H1 (cell line): ENCODE results near the gene GIGYF2. TPM values are rescaled to one million over a fixed set of nuclear protein-coding genes. Genes with fewer than 3 reads are reported as not detected.

ENCODE experiments used
- CTCF ChIA-PET: fragments of 300-600 bp; sonication (Branson Sonifier 250); formaldehyde crosslinking; loops from one replicate; lab custom pipeline; 2021; ENCODE audit not compliant: partially characterized antibody; lab: Charles Lee
- POLR2A ChIA-PET: fragments of 300-600 bp; sonication (Branson Sonifier 250); formaldehyde crosslinking; loops from one replicate; lab custom pipeline; 2021; ENCODE audit warnings: inconsistent platforms; ENCODE audit not compliant: partially characterized antibody; lab: Charles Lee
- DNase-seq, 2 experiments: peaks; one replicate each; pipeline versions ENCODE4 v3.0.0 to v3.0.0-alpha.2; 2010 to 2022; ENCODE audit warnings: low spot score in 2 of 2, low read depth in 1 of 2, mixed read lengths in 1 of 2
- FAIRE-seq: peaks from 2 replicates; lab custom pipeline; 2011; peaks lifted over from hg19 to GRCh38; lab: Jason Lieb, UNC
- H2AFZ ChIP-seq: 2 replicates; pipeline ENCODE4 v1.8.1; 2012; ENCODE audit warnings: low read length, inconsistent platforms
- H2AK5ac ChIP-seq: 2 replicates; pipeline ENCODE4 v1.6.1; 2013; ENCODE audit warnings: low read depth, low read length
- H2BK120ac ChIP-seq: replicated peaks from 2 replicates; pipeline ENCODE3; 2013; ENCODE audit warnings: low read depth, low read length, inconsistent platforms
- H2BK12ac ChIP-seq: 2 replicates; pipeline ENCODE4 v1.6.1; 2013; ENCODE audit warnings: low read depth, low read length
- H2BK15ac ChIP-seq: 2 replicates; pipeline ENCODE4 v1.6.1; 2013; ENCODE audit warnings: low read length
- H2BK20ac ChIP-seq: 2 replicates; pipeline ENCODE4 v1.6.1; 2013; ENCODE audit warnings: low read length
- H2BK5ac ChIP-seq: 2 replicates; pipeline ENCODE4 v1.6.1; 2013; ENCODE audit warnings: low read depth, low read length
- H3K14ac ChIP-seq: 2 replicates; pipeline ENCODE4 v1.6.1; 2013; ENCODE audit warnings: inconsistent platforms; ENCODE audit not compliant: insufficient read length
- H3K18ac ChIP-seq: 2 replicates; pipeline ENCODE4 v1.6.1; 2013; ENCODE audit warnings: low read length; ENCODE audit errors: extremely low read depth
- H3K23ac ChIP-seq: 2 replicates; pipeline ENCODE4 v1.6.1; 2013; ENCODE audit warnings: inconsistent platforms; ENCODE audit not compliant: insufficient read length
- H3K23me2 ChIP-seq: 2 replicates; pipeline ENCODE4 v1.6.1; 2013; ENCODE audit warnings: low read depth, low read length
- H3K27ac ChIP-seq: 2 replicates; pipeline ENCODE4 v1.6.1; 2011; ENCODE audit warnings: low read depth, low read length, inconsistent platforms
- H3K27me3 ChIP-seq, 4 experiments: replicated peaks in 1 of 4; 1 replicate in 1 of 4; 2 replicates in 3 of 4; pipeline versions ENCODE4 v1.6.1 to v1.8.1; 2011 to 2013; ENCODE audit warnings: low read length in 3 of 4, mild to moderate bottlenecking in 3 of 4, inconsistent platforms in 2 of 4, mixed read lengths in 2 of 4, moderate library complexity in 1 of 4; ENCODE audit not compliant: control insufficient read depth in 3 of 4, insufficient read depth in 3 of 4; ENCODE audit errors: extremely low read depth in 1 of 4
- H3K36me3 ChIP-seq, 4 experiments: 2 replicates each; pipeline versions ENCODE4 v1.6.1 to v1.8.1; 2011 to 2013; ENCODE audit warnings: mild to moderate bottlenecking in 4 of 4, low read length in 3 of 4, moderate library complexity in 2 of 4, control low read depth in 1 of 4, inconsistent platforms in 1 of 4; ENCODE audit not compliant: insufficient read depth in 4 of 4, control insufficient read depth in 2 of 4
- H3K4ac ChIP-seq: replicated peaks from 2 replicates; pipeline ENCODE3; 2013; ENCODE audit warnings: low read length, low read depth, mixed read lengths, inconsistent platforms; ENCODE audit not compliant: insufficient read length
- H3K4me1 ChIP-seq, 4 experiments: replicated peaks in 1 of 4; 1 replicate in 1 of 4; 2 replicates in 3 of 4; pipeline versions ENCODE4 v1.6.1 to v1.8.1; 2011 to 2013; ENCODE audit warnings: low read length in 3 of 4, inconsistent platforms in 2 of 4, mixed read lengths in 1 of 4; ENCODE audit not compliant: insufficient read depth in 4 of 4, control insufficient read depth in 3 of 4
- H3K4me2 ChIP-seq, 2 experiments: 2 replicates each; pipeline versions ENCODE4 v1.6.1 to v1.8.1; 2011 to 2013; ENCODE audit warnings: low read depth in 2 of 2, low read length in 2 of 2, control low read depth in 1 of 2, inconsistent platforms in 1 of 2, mild to moderate bottlenecking in 1 of 2; ENCODE audit not compliant: insufficient read depth in 1 of 2
- H3K4me3 ChIP-seq, 4 experiments: fragments of 200-600, 300-600 bp in 1 of 4; sonication (generic), shearing (Covaris generic), sonication (Bioruptor Twin) in 1 of 4; 2 replicates each; pipeline versions ENCODE4 v1.5.1 to v1.8.1; 2011 to 2016; ENCODE audit warnings: low read length in 4 of 4, low read depth in 3 of 4, control low read depth in 2 of 4, inconsistent platforms in 2 of 4, mild to moderate bottlenecking in 2 of 4, mixed read lengths in 1 of 4, moderate library complexity in 1 of 4; ENCODE audit not compliant: insufficient read depth in 2 of 4; ENCODE audit errors: extremely low read depth in 1 of 4
- H3K56ac ChIP-seq: replicated peaks from 2 replicates; pipeline ENCODE3; 2013; ENCODE audit warnings: low read depth, mild to moderate bottlenecking, mixed read lengths, low read length, inconsistent platforms; ENCODE audit not compliant: insufficient read length
- H3K79me1 ChIP-seq: 2 replicates; pipeline ENCODE4 v1.6.1; 2013; ENCODE audit warnings: low read depth, low read length, control low read depth
- H3K79me2 ChIP-seq, 2 experiments: 2 replicates each; pipeline versions ENCODE4 v1.6.1 to v1.8.1; 2012 to 2013; ENCODE audit warnings: low read length in 2 of 2, mild to moderate bottlenecking in 2 of 2, inconsistent platforms in 1 of 2; ENCODE audit not compliant: insufficient read depth in 2 of 2, control insufficient read depth in 1 of 2
- H3K9ac ChIP-seq, 4 experiments: replicated peaks in 1 of 4; 1 replicate in 1 of 4; 2 replicates in 3 of 4; pipeline versions ENCODE4 v1.6.1 to v1.8.1; 2011 to 2013; ENCODE audit warnings: low read depth in 3 of 4, low read length in 3 of 4, control low read depth in 2 of 4, mild to moderate bottlenecking in 2 of 4, moderate library complexity in 2 of 4, inconsistent platforms in 1 of 4; ENCODE audit errors: extremely low read depth in 1 of 4
- H3K9me3 ChIP-seq, 2 experiments: 2 replicates each; pipeline versions ENCODE4 v1.6.1 to v1.8.1; 2012 to 2013; ENCODE audit warnings: mild to moderate bottlenecking in 2 of 2, moderate library complexity in 2 of 2, control low read depth in 1 of 2, inconsistent platforms in 1 of 2, low read depth in 1 of 2, low read length in 1 of 2, mixed read lengths in 1 of 2; ENCODE audit not compliant: insufficient read depth in 2 of 2
- H4K20me1 ChIP-seq, 2 experiments: replicated peaks in 1 of 2; 2 replicates each; pipeline versions ENCODE3 to v1.8.1; 2011 to 2013; ENCODE audit warnings: inconsistent platforms in 2 of 2, low read length in 2 of 2, mild to moderate bottlenecking in 1 of 2; ENCODE audit not compliant: insufficient read depth in 2 of 2, control insufficient read depth in 1 of 2
- H4K5ac ChIP-seq: 2 replicates; pipeline ENCODE4 v1.6.1; 2013; ENCODE audit warnings: low read length, low read depth, mixed read lengths, inconsistent platforms; ENCODE audit not compliant: insufficient read length
- H4K8ac ChIP-seq: 2 replicates; pipeline ENCODE4 v1.8.0; 2013; ENCODE audit warnings: mild to moderate bottlenecking, moderate library complexity, low read length, inconsistent platforms; ENCODE audit not compliant: insufficient read depth; ENCODE audit errors: extremely low read depth
- H4K91ac ChIP-seq: replicated peaks from 2 replicates; pipeline ENCODE3; 2013; ENCODE audit warnings: low read length, mixed read lengths, inconsistent platforms; ENCODE audit not compliant: insufficient read length
- WGBS, 2 experiments: shearing (Covaris generic) in 1 of 2; methylation state at CpG; one replicate each; pipeline versions ENCODE4 v1.1.6 to v1.1.7; 2013 to 2015; ENCODE audit warnings: low lambda C conversion rate in 2 of 2, mixed read lengths in 2 of 2, inconsistent platforms in 1 of 2, low coverage in 1 of 2, missing lambda C conversion rate in 1 of 2; ENCODE audit not compliant: insufficient replicate concordance in 2 of 2, insufficient coverage in 1 of 2, insufficient read length in 1 of 2; ENCODE audit errors: extremely low coverage in 1 of 2, missing lambda C conversion rate in 1 of 2; 5-methylcytosine and 5-hydroxymethylcytosine counted together
- polyA plus RNA-seq, 7 experiments: library from polyadenylated mRNA; depleted of rRNA in 3 of 7; stranded (reverse) in 5 of 7; unstranded in 2 of 7; fragments of >200 nt in 5 of 7; fragments of 200-250 nt in 2 of 7; gene quantifications; 1 replicate in 5 of 7; 2 replicates in 1 of 7; 4 replicates in 1 of 7; pipeline versions ENCODE4 v1.2.1 to v1.2.3, GENCODE V29; 2011 to 2013; ENCODE audit warnings: missing spikeins in 2 of 7, mixed read lengths in 2 of 7
- total RNA-seq: library from RNA; stranded (reverse); fragmentation: NEBNext Ultra II Directional; extraction: Animal tissue kit (Norgen Biotek cat#: 25700); gene quantifications from 2 replicates; pipeline ENCODE4 v1.2.1, GENCODE V29; 2021

The GIGYF2 gene
- total and polyA plus RNA-seq, 2 of the 8 experiments (the other 6 are each of a cell fraction or from before 2014, with no cell fraction given) = 22.3 to 62.0 TPM

DNA sequence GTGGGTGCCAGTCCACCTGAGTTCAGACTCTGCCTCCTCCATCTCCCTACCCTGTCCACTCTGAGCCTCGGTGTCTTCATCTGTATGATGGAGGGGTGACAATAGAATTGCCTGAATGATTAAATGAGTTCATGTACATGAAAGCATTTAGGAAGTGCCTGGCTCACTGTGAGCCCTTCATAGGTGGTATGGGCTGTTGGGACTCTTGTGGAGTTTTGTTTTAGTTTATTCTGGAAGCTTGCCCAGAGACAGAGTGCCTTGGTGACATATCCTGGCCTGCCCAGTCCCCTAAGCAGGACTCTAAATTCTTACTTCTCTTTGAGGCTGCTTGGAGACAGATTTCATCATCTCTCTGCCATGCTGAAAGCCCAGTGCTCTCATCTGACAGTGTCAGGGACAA is 24.5 kb upstream of the GIGYF2 start:
- Histone ChIP-seq H2AK5ac (no peak overlapping the region), H4K91ac (no peak overlapping the region), H3K4me3 (no peak overlapping the region), H3K4ac (no peak overlapping the region), H3K9me3 (no peaks in the 10 kb centered on the region), H2AFZ (no peak overlapping the region), H3K18ac (no peak overlapping the region), H3K79me2 (no peaks in the 10 kb centered on the region), H2BK5ac (no peak overlapping the region), H3K27me3 (no peaks in the 10 kb centered on the region), H3K79me1 (no peaks in the 10 kb centered on the region), H3K9ac (no peak overlapping the region), H4K8ac (no peak overlapping the region), H2BK15ac (no peak overlapping the region), H2BK12ac (no peak overlapping the region), H3K23ac (no peak overlapping the region), H3K23me2 (no peaks in the 10 kb centered on the region), H4K5ac (no peak overlapping the region), H3K14ac (no peak overlapping the region), H3K56ac (no peak overlapping the region), H4K20me1 (no peaks in the 10 kb centered on the region), H2BK20ac (no peak overlapping the region), H3K4me2 (no peak overlapping the region), H3K36me3 (no peaks in the 10 kb centered on the region), H3K27ac (no peak overlapping the region), H3K4me1 (no peaks in the 10 kb centered on the region), H2BK120ac (no peak overlapping the region)
- CTCF ChIA-PET = interaction anchor here (0.8 to 2.4 kb wide), 5 partner anchors 8 to 69 kb away, joined by 3 to 10 read pairs (median 3); no protein-coding TSS in a partner anchor
- POLR2A ChIA-PET = interaction anchor here (0.6 kb wide), 1 partner anchor 46 kb away, joined by 3 read pairs; no protein-coding TSS in a partner anchor
- FAIRE-seq (no peak), DNase-seq (no peak)
- WGBS, 2 experiments = 77% methylated on average over 1 of the region's 1 CpG; no CpG with 5 or more reads in 1 of the 2 experiments
